Stimulated activated CD4-positive, alpha-beta T cell treated with anti-CD3 and anti-CD28 coated beads, TNF-alpha, amount 100 ng/mL, for 48 hours (primary cell): ENCODE data around the gene ARHGAP26.

ENCODE experiments used
- DNase-seq, 3 donors: peaks; one replicate each; pipeline ENCODE4 v3.0.0-alpha.2; 2020; ENCODE audit warnings: low read depth in 3 of 3

ARHGAP26 gene

GRCh38 chr5:142873831-142874230, 103.7 kb downstream of the ARHGAP26 start:
- DNase-seq = no peak

- no peak for DNase-seq
Measured at GRCh38 chr5:142874540-142874939, 104.4 kb downstream of the ARHGAP26 start.

- DNase-seq = no peak
Measured at GRCh38 chr5:142875936-142876335, 105.8 kb downstream of the ARHGAP26 start.

GRCh38 chr5:142876817-142877216, 106.6 kb downstream of the ARHGAP26 start:
- no peak for DNase-seq

GRCh38 chr5:142878111-142878510, 107.9 kb downstream of the ARHGAP26 start:
- DNase-seq = no peak

GRCh38 chr5:142878638-142879037, 108.5 kb downstream of the ARHGAP26 start:
- DNase-seq = no peak

- DNase-seq = no peak
Measured at GRCh38 chr5:142881076-142881783, 111.1 kb downstream of the ARHGAP26 start.

GRCh38 chr5:142881784-142882126, 111.6 kb downstream of the ARHGAP26 start:
- DNase-seq = no peak

GRCh38 chr5:142883025-142883424, 112.8 kb downstream of the ARHGAP26 start:
- DNase-seq = no peak

GRCh38 chr5:142883438-142883837, 113.3 kb downstream of the ARHGAP26 start:
- no peak for DNase-seq

- DNase-seq = no peak
Measured at GRCh38 chr5:142884029-142884428, 113.9 kb downstream of the ARHGAP26 start.

GRCh38 chr5:142886211-142886610, 116.0 kb downstream of the ARHGAP26 start:
- DNase-seq = no peak

GRCh38 chr5:142886956-142887355, 116.8 kb downstream of the ARHGAP26 start:
- DNase-seq = no peak

- DNase-seq = no peak
Measured at GRCh38 chr5:142888469-142889085, 118.4 kb downstream of the ARHGAP26 start.

- DNase-seq = no peak
Measured at GRCh38 chr5:142892021-142892420, 121.8 kb downstream of the ARHGAP26 start.

GRCh38 chr5:142894315-142894714, 124.1 kb downstream of the ARHGAP26 start:
- no peak for DNase-seq

- DNase-seq = no peak
Measured at GRCh38 chr5:142894749-142895148, 124.6 kb downstream of the ARHGAP26 start.

GRCh38 chr5:142896325-142897007, 126.3 kb downstream of the ARHGAP26 start:
- DNase-seq = no peak

GRCh38 chr5:142897328-142897727, 127.2 kb downstream of the ARHGAP26 start:
- DNase-seq = no peak

GRCh38 chr5:142900927-142901326, 130.8 kb downstream of the ARHGAP26 start:
- DNase-seq = no peak

- no peak for DNase-seq
Measured at GRCh38 chr5:142901476-142902185, 131.5 kb downstream of the ARHGAP26 start.

- DNase-seq = no peak
Measured at GRCh38 chr5:142902186-142902965, 132.2 kb downstream of the ARHGAP26 start.
